Measurements from ENCODE around the gene DSCAML1.

DNA sequence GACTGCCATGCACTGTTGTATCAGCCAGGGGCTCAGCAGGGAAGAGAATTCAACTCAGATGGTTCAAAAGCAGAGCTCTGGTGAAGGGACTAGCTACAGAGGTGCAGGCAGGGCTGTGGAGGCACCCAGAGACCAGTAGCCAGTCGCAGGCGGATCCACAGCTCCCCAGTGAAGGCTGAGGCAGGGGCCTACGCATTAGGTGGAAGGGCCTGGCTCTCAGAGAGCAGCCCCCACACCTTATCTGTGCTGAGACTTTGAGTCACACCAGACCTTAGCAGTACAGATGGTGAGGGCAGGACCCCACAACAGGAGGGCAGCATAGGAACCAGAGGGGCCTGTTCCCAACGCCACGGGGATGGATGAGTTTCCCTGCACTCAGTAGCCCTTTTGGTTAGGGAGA is 189.6 kb downstream of the DSCAML1 start:
- TF ChIP-seq, protein P1, sequence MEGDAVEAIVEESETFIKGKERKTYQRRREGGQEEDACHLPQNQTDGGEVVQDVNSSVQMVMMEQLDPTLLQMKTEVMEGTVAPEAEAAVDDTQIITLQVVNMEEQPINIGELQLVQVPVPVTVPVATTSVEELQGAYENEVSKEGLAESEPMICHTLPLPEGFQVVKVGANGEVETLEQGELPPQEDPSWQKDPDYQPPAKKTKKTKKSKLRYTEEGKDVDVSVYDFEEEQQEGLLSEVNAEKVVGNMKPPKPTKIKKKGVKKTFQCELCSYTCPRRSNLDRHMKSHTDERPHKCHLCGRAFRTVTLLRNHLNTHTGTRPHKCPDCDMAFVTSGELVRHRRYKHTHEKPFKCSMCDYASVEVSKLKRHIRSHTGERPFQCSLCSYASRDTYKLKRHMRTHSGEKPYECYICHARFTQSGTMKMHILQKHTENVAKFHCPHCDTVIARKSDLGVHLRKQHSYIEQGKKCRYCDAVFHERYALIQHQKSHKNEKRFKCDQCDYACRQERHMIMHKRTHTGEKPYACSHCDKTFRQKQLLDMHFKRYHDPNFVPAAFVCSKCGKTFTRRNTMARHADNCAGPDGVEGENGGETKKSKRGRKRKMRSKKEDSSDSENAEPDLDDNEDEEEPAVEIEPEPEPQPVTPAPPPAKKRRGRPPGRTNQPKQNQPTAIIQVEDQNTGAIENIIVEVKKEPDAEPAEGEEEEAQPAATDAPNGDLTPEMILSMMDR (IDR thresholded peaks at IDR 0.05 in 2 of 3, conservative IDR thresholded peaks at IDR 0.05 in 1 of 3; ENCODE audit: borderline replicate concordance in 1 of 3, insufficient read depth in 1 of 3, low read depth in 2 of 3, low read length in 2 of 3): no peak
- TF ChIP-seq, protein P2, sequence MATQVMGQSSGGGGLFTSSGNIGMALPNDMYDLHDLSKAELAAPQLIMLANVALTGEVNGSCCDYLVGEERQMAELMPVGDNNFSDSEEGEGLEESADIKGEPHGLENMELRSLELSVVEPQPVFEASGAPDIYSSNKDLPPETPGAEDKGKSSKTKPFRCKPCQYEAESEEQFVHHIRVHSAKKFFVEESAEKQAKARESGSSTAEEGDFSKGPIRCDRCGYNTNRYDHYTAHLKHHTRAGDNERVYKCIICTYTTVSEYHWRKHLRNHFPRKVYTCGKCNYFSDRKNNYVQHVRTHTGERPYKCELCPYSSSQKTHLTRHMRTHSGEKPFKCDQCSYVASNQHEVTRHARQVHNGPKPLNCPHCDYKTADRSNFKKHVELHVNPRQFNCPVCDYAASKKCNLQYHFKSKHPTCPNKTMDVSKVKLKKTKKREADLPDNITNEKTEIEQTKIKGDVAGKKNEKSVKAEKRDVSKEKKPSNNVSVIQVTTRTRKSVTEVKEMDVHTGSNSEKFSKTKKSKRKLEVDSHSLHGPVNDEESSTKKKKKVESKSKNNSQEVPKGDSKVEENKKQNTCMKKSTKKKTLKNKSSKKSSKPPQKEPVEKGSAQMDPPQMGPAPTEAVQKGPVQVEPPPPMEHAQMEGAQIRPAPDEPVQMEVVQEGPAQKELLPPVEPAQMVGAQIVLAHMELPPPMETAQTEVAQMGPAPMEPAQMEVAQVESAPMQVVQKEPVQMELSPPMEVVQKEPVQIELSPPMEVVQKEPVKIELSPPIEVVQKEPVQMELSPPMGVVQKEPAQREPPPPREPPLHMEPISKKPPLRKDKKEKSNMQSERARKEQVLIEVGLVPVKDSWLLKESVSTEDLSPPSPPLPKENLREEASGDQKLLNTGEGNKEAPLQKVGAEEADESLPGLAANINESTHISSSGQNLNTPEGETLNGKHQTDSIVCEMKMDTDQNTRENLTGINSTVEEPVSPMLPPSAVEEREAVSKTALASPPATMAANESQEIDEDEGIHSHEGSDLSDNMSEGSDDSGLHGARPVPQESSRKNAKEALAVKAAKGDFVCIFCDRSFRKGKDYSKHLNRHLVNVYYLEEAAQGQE (IDR thresholded peaks at IDR 0.05; ENCODE audit: low read depth): no peak
- TF ChIP-seq SIN3A (IDR thresholded peaks at IDR 0.05; ENCODE audit: low read depth) (no peak), ZNF274 (IDR thresholded peaks at IDR 0.05; ENCODE audit: low read depth, low read length) (no peak), EGR1 (IDR thresholded peaks at IDR 0.05; ENCODE audit: low read depth) (no peak), EZH2 (IDR thresholded peaks at IDR 0.05) (no peak)

All from HCT116 (cell line).